GM19395 (cell line): ENCODE results near the gene IZUMO2.
"Not testable (repeated sequence)": the region's sequence is repeated elsewhere in the genome, so short reads cannot be mapped to it uniquely, and the experiment has no call there.

Experiments used
- ATAC-seq: cut with Tn5 transposase; IDR thresholded peaks from one replicate; pipeline ENCODE4 v1.9.1; 2021; ENCODE audit warnings: mild to moderate bottlenecking, moderate library complexity; ENCODE audit not compliant: unreplicated experiment

IZUMO2 gene

GRCh38 chr19:50140118-50140845 lies 22.8 kb downstream of the IZUMO2 start:
- not testable (repeated sequence) for ATAC-seq

- ATAC-seq: not testable (repeated sequence)
Measured at GRCh38 chr19:50136603-50137365, 26.3 kb downstream of the IZUMO2 start.

- ATAC-seq: not testable (repeated sequence)
Measured at GRCh38 chr19:50135856-50136602, 27.1 kb downstream of the IZUMO2 start.

GRCh38 chr19:50134777-50135719 lies 28.0 kb downstream of the IZUMO2 start:
- ATAC-seq: not testable (repeated sequence)

GRCh38 chr19:50133518-50134492 lies 29.3 kb downstream of the IZUMO2 start:
- ATAC-seq: not testable (repeated sequence)

DNA sequence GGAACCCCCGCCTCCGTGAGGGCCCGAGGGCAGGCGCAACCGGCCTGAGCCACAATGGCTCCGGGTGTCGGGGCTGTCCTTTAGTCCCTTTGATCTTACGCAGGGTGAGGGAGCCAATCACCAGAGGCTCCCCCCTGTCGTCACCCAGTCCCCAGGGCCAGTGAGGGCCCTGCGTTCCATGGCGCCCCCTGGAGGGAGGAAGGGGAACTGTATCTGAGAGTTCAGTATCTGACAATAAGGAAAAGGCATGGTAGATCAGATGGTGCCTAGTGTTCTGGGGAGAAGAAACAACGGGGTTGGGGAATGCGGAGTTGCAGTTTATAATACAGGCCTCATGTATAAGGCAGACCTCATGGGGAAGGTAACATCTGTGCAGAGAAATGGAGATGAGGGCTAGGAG lies 59.1 kb downstream of the IZUMO2 start:
- ATAC-seq: not testable (repeated sequence)

- ATAC-seq: not testable (repeated sequence)
Measured at GRCh38 chr19:50103405-50103804, 59.7 kb downstream of the IZUMO2 start.
